ENCODE data around the gene ACADM.
"Not testable (repeated sequence)": the region's sequence is repeated elsewhere in the genome, so short reads cannot be mapped to it uniquely, and the experiment has no call there.

- not testable (repeated sequence) for TF ChIP-seq POLR2A, CTCF (IDR thresholded peaks at IDR 0.05)
Measured at GRCh38 chr1:75722246-75722645, 2.3 kb upstream of the ACADM start.
